HL-60 (cell line): Measurements from ENCODE around the gene ZBTB43.

ENCODE experiments used
- DNase-seq, 2 experiments: peaks; one replicate each; pipeline ENCODE4 v3.0.0-alpha.2; 2010 to 2020; ENCODE audit warnings: low read depth in 1 of 2, low spot score in 1 of 2
- H3K27ac ChIP-seq: fragments of 250-450 bp; sonication (Bioruptor Pico); replicated peaks from 2 replicates; pipeline ENCODE4 v1.5.1; 2020; ENCODE audit warnings: mild to moderate bottlenecking, moderate library complexity
- H3K27me3 ChIP-seq: fragments of 250-450 bp; sonication (Bioruptor Pico); 2 replicates; pipeline ENCODE4 v1.5.1; 2021; ENCODE audit warnings: mild to moderate bottlenecking, moderate library complexity; ENCODE audit not compliant: insufficient read depth, poor library complexity, severe bottlenecking
- H3K4me3 ChIP-seq: replicated peaks from 2 replicates; pipeline ENCODE4 v1.5.1; 2011; ENCODE audit warnings: mild to moderate bottlenecking, control low read depth, low read length; ENCODE audit not compliant: insufficient read depth
- GABPA ChIP-seq: IDR thresholded peaks from 2 replicates; pipeline ENCODE4 v1.6.1; 2012; ENCODE audit warnings: low read depth
- POLR2AphosphoS5 ChIP-seq: IDR thresholded peaks from 2 replicates; pipeline ENCODE4 v1.6.1; 2012; ENCODE audit warnings: low read depth
- SPI1 ChIP-seq: IDR thresholded peaks from 2 replicates; pipeline ENCODE4 v1.6.1; 2012; ENCODE audit warnings: low read depth, mild to moderate bottlenecking, borderline replicate concordance
- long read RNA-seq: library from polyadenylated mRNA; unstranded; transcript quantifications from one replicate; pipeline ENCODE4 v2.0.0, GENCODE V29; 2020
- TF ChIP-seq, protein P1 (sequence below): IDR thresholded peaks from 2 replicates; pipeline ENCODE4 v1.6.1; 2012; ENCODE audit warnings: low read depth; ENCODE audit not compliant: insufficient replicate concordance
- TF ChIP-seq, protein P2 (sequence below): IDR thresholded peaks from one replicate; pipeline ENCODE4 v1.5.1; 2011; ENCODE audit warnings: low read length, control low read depth, inconsistent platforms; ENCODE audit not compliant: insufficient read depth

Gene ZBTB43
- long read RNA-seq, full-length matches to known transcripts: 164 of 167 reads
- long read RNA-seq, partial matches to known transcripts: 0 of 167 reads
- long read RNA-seq, other reads (novel, unspliced or antisense): 3 of 167 reads

DNA sequence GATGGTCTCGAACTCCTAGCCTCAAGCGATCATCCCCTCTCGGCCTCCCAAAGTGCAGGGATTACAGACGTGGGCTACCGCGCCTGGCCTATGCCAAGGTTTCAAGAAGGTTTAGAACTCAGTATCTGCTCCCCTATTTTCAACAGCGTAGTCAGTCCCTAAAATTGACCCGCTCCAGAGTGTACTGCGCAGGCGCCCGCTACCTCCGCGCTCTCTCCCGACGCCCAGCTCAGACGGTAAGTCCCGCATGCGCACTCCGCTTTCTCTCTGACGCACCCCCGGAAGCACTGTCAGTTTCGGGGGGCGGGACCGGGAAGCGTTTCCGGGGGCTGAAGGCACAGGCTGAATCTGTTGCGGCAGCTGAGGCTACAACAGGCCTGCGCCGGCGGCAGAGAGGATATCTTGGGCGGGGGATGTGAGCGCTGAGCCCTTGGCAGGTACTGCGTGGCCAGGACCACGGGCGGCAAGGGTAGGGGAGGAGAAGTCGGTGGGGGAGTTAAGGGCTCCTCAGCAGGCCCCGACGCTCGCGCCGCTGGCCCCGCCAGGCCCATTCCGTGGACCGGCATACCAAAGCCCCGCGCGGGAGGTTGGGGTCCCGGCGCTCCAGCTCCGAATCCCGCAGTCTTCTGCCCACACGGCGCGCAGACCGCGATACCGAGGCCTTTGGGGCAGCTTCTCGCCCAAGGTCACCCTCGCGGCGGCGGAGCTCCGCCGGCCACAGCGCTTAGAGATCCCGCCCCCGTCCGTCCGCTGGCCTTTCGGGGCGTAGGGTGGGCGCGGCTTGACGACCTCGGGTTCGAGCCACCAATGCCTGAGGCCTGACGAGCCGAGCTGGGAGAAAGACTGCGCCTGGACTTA is at the start of gene ZBTB43:
Gene ZBTB43, plus strand, starts transcription at position 345 of the 858 bp plus-strand sequence. CDS start 27,470 bp downstream, outside the sequence.
- H3K27ac ChIP-seq: peak within 1 kb of the TSS; percentile 79
- H3K27me3 ChIP-seq: no peaks in the 10 kb centered on the region
- TF ChIP-seq GABPA: peak; percentile 96
- peak; percentile 73 for TF ChIP-seq POLR2AphosphoS5
- TF ChIP-seq, protein P1, sequence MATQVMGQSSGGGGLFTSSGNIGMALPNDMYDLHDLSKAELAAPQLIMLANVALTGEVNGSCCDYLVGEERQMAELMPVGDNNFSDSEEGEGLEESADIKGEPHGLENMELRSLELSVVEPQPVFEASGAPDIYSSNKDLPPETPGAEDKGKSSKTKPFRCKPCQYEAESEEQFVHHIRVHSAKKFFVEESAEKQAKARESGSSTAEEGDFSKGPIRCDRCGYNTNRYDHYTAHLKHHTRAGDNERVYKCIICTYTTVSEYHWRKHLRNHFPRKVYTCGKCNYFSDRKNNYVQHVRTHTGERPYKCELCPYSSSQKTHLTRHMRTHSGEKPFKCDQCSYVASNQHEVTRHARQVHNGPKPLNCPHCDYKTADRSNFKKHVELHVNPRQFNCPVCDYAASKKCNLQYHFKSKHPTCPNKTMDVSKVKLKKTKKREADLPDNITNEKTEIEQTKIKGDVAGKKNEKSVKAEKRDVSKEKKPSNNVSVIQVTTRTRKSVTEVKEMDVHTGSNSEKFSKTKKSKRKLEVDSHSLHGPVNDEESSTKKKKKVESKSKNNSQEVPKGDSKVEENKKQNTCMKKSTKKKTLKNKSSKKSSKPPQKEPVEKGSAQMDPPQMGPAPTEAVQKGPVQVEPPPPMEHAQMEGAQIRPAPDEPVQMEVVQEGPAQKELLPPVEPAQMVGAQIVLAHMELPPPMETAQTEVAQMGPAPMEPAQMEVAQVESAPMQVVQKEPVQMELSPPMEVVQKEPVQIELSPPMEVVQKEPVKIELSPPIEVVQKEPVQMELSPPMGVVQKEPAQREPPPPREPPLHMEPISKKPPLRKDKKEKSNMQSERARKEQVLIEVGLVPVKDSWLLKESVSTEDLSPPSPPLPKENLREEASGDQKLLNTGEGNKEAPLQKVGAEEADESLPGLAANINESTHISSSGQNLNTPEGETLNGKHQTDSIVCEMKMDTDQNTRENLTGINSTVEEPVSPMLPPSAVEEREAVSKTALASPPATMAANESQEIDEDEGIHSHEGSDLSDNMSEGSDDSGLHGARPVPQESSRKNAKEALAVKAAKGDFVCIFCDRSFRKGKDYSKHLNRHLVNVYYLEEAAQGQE: no peak
- TF ChIP-seq, protein P2, sequence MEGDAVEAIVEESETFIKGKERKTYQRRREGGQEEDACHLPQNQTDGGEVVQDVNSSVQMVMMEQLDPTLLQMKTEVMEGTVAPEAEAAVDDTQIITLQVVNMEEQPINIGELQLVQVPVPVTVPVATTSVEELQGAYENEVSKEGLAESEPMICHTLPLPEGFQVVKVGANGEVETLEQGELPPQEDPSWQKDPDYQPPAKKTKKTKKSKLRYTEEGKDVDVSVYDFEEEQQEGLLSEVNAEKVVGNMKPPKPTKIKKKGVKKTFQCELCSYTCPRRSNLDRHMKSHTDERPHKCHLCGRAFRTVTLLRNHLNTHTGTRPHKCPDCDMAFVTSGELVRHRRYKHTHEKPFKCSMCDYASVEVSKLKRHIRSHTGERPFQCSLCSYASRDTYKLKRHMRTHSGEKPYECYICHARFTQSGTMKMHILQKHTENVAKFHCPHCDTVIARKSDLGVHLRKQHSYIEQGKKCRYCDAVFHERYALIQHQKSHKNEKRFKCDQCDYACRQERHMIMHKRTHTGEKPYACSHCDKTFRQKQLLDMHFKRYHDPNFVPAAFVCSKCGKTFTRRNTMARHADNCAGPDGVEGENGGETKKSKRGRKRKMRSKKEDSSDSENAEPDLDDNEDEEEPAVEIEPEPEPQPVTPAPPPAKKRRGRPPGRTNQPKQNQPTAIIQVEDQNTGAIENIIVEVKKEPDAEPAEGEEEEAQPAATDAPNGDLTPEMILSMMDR: no peak
- TF ChIP-seq SPI1: no peak
- peak within 1 kb of the TSS; percentile 96 for H3K4me3 ChIP-seq
- DNase-seq: peak; percentile 91 to 97

- DNase-seq: no peak
- no peak overlapping the region for H3K27ac ChIP-seq
These were observed 49.4 kb upstream of the ZBTB43 start for GRCh38 chr9:126755317-126755875.

DNA sequence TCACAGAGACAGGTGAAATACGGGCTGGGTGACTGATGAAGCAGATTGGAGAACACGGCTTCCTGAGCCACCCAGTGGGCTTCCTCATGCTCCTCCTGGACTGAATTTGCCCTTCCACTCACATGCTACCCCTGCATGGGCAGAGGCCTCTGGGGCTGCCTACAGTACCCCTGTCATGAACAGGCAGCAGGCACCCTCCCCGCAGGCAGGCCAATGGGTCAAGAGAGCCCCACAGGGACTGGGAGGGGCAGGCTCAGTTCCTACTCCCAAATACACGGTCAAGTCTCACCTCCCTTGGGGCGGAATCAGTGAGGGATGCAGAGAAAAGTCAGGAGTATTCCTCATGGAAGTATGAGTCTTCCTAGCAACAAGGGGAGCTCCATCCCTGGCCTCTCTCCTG is 48.6 kb upstream of the ZBTB43 start:
- Histone ChIP-seq H3K27ac (no peak overlapping the region), H3K4me3 (no peak overlapping the region), H3K27me3 (no peaks in the 10 kb centered on the region)
- DNase-seq: no peak
- TF ChIP-seq, protein P1: no peak
- TF ChIP-seq, protein P2: no peak
- TF ChIP-seq SPI1: no peak

More at GRCh38 chr9:126755317-126755875, 49.4 kb upstream of the ZBTB43 start:
- Histone ChIP-seq H3K27me3 (no peaks in the 10 kb centered on the region), H3K4me3 (no peak overlapping the region)
- TF ChIP-seq, protein P1: no peak
- TF ChIP-seq GABPA (no peak), SPI1 (no peak), POLR2AphosphoS5 (no peak)
- TF ChIP-seq, protein P2: no peak
